Common myeloid progenitor, CD34-positive (primary cell): ENCODE measurements around the gene LMNTD2.
A peak's percentile ranks its signal among the peaks of the same experiment; 100 is the strongest.

Source experiments
- CTCF ChIA-PET: fragments of 350-600 bp; sonication (Branson Sonifier 250); formaldehyde crosslinking; loops from one replicate; lab custom pipeline; 2021; ENCODE audit warnings: antibody characterized with exemption; lab: Charles Lee
- POLR2A ChIA-PET: fragments of 350-600 bp; sonication (Branson Sonifier 250); formaldehyde crosslinking; loops from one replicate; lab custom pipeline; 2021; ENCODE audit warnings: antibody characterized with exemption; lab: Charles Lee
- DNase-seq, 3 donors: peaks; one replicate each; pipeline versions ENCODE4 v3.0.0 to v3.0.0-alpha.2; 2013
- H3K27ac ChIP-seq, 2 experiments: 1 replicate in 1 of 2; 2 replicates in 1 of 2; pipeline ENCODE4 v1.7.0; 2013; ENCODE audit warnings: inconsistent platforms in 2 of 2, low read length in 2 of 2, mild to moderate bottlenecking in 2 of 2, low read depth in 1 of 2, moderate library complexity in 1 of 2; ENCODE audit not compliant: severe bottlenecking in 2 of 2, insufficient read depth in 1 of 2, poor library complexity in 1 of 2
- H3K27me3 ChIP-seq, 5 experiments: replicated peaks in 2 of 5; 1 replicate in 3 of 5; 2 replicates in 2 of 5; pipeline versions ENCODE4 v1.6.1 to v1.7.0; 2013; ENCODE audit warnings: low read length in 4 of 5, mild to moderate bottlenecking in 2 of 5, moderate library complexity in 2 of 5, inconsistent platforms in 1 of 5; ENCODE audit not compliant: insufficient read depth in 5 of 5, control insufficient read depth in 4 of 5
- H3K36me3 ChIP-seq, 4 experiments: 1 replicate in 2 of 4; 2 replicates in 2 of 4; pipeline versions ENCODE4 v1.6.1 to v1.7.0; 2013; ENCODE audit warnings: low read length in 3 of 4, control low read depth in 1 of 4, mild to moderate bottlenecking in 1 of 4; ENCODE audit not compliant: control insufficient read depth in 4 of 4, insufficient read depth in 4 of 4
- H3K4me1 ChIP-seq, 4 experiments: 1 replicate in 3 of 4; 2 replicates in 1 of 4; pipeline versions ENCODE4 v1.6.1 to v1.7.1; 2013; ENCODE audit warnings: low read length in 3 of 4, mild to moderate bottlenecking in 3 of 4, control low read depth in 1 of 4, inconsistent platforms in 1 of 4, moderate library complexity in 1 of 4; ENCODE audit not compliant: control insufficient read depth in 4 of 4, insufficient read depth in 4 of 4; ENCODE audit errors: control extremely low read depth in 1 of 4
- H3K4me3 ChIP-seq, 7 experiments: 1 replicate in 4 of 7; 2 replicates in 3 of 7; pipeline versions ENCODE4 v1.5.1 to v1.7.0; 2013; ENCODE audit warnings: mild to moderate bottlenecking in 7 of 7, low read length in 6 of 7, moderate library complexity in 6 of 7, inconsistent platforms in 2 of 7, low read depth in 2 of 7, control low read depth in 1 of 7; ENCODE audit not compliant: insufficient read depth in 4 of 7, control insufficient read depth in 1 of 7; ENCODE audit errors: extremely low read depth in 1 of 7
- H3K9me3 ChIP-seq, 5 experiments: 1 replicate in 4 of 5; 2 replicates in 1 of 5; pipeline versions ENCODE4 v1.6.1 to v1.7.1; 2013; ENCODE audit warnings: low read length in 4 of 5, mild to moderate bottlenecking in 2 of 5, inconsistent platforms in 1 of 5, low read depth in 1 of 5, moderate library complexity in 1 of 5; ENCODE audit not compliant: control insufficient read depth in 4 of 5, insufficient read depth in 2 of 5; ENCODE audit errors: control extremely low read depth in 1 of 5
- WGBS: methylation state at CpG from one replicate; pipeline ENCODE4 v1.1.5; 2013; ENCODE audit not compliant: insufficient coverage; 5-methylcytosine and 5-hydroxymethylcytosine counted together

The LMNTD2 gene

GRCh38 chr11:578276-579035, 17.9 kb upstream of the LMNTD2 start:
- POLR2A ChIA-PET: no interaction called here
- no peaks in the 10 kb centered on the region for H3K9me3 ChIP-seq
- CTCF ChIA-PET: interaction anchor here (1.8 to 1.9 kb wide), 2 partner anchors 13 to 33 kb away, joined by 4 to 5 read pairs; no protein-coding TSS in a partner anchor
- 91% methylated on average over 19 of the region's 21 CpGs for WGBS
- peaks cover 1 to 21% (median 9%) of the 10 kb centered on the region in 4 experiments for H3K36me3 ChIP-seq
- DNase-seq: no peak
- peaks cover 3 to 31% (median 25%) of the 10 kb centered on the region in 4 experiments for H3K4me1 ChIP-seq
- H3K27me3 ChIP-seq: peaks cover 0 to 18% (median 10%) of the 10 kb centered on the region in 5 experiments
- peak overlapping the region in 2 of 7 experiments; percentile 97 to 99 for H3K4me3 ChIP-seq
- peak overlapping the region in 1 of 2 experiments; percentile 83 for H3K27ac ChIP-seq

- CTCF ChIA-PET: interaction anchor here (0.6 to 1.9 kb wide), 3 partner anchors 14 to 233 kb away, joined by 3 to 5 read pairs (median 4); no protein-coding TSS in a partner anchor
- H3K27me3 ChIP-seq: peaks cover 0 to 22% (median 13%) of the 10 kb centered on the region in 5 experiments
- DNase-seq: no peak
Measured at GRCh38 chr11:577611-577894, 17.0 kb upstream of the LMNTD2 start.

GRCh38 chr11:576811-577610, 16.5 kb upstream of the LMNTD2 start:
- CTCF ChIA-PET: interaction anchor here (0.6 to 1.9 kb wide), 2 partner anchors 14 to 234 kb away, joined by 3 to 4 read pairs; no protein-coding TSS in a partner anchor
- Histone ChIP-seq H3K36me3 (peaks cover 0 to 19% (median 5%) of the 10 kb centered on the region in 4 experiments), H3K27me3 (peaks cover 0 to 22% (median 13%) of the 10 kb centered on the region in 5 experiments), H3K27ac (peak overlapping the region; percentile 83 to 91), H3K9me3 (no peaks in the 10 kb centered on the region), H3K4me1 (peaks cover 3 to 31% (median 25%) of the 10 kb centered on the region in 4 experiments), H3K4me3 (peak overlapping the region; percentile 74 to 99 (median 89))
- POLR2A ChIA-PET: interaction anchor here (1.2 kb wide), 1 partner anchor 39 kb away, joined by 4 read pairs; the partner anchor contains the start of gene IRF7
- no peak for DNase-seq
- WGBS: 7% methylated on average over 35 of the region's 48 CpGs

More at GRCh38 chr11:577611-577894, 17.0 kb upstream of the LMNTD2 start:
- 90% methylated on average over 6 of the region's 6 CpGs for WGBS
- H3K27ac ChIP-seq: peak overlapping the region; percentile 83 to 91
- peaks cover 3 to 31% (median 25%) of the 10 kb centered on the region in 4 experiments for H3K4me1 ChIP-seq
- H3K36me3 ChIP-seq: peaks cover 0 to 19% (median 8%) of the 10 kb centered on the region in 4 experiments
- peak overlapping the region; percentile 74 to 99 (median 89) for H3K4me3 ChIP-seq
- no peaks in the 10 kb centered on the region for H3K9me3 ChIP-seq
- POLR2A ChIA-PET: no interaction called here

GRCh38 chr11:575996-576768, 15.6 kb upstream of the LMNTD2 start, which contains the start of gene PHRF1:
PHRF1 (plus strand) TSS chr11:576470; CDS start chr11:581513, 5,043 bp downstream.
- H3K9me3 ChIP-seq: no peaks in the 10 kb centered on the region
- H3K36me3 ChIP-seq: peaks cover 0 to 11% (median 1%) of the 10 kb centered on the region in 4 experiments
- peak; percentile 94 to 98 (median 97) for DNase-seq
- ChIA-PET CTCF (interaction anchor here (0.7 kb wide), 2 partner anchors 11 to 39 kb away, joined by 3 read pairs; no protein-coding TSS in a partner anchor), POLR2A (interaction anchor here (0.7 to 1.2 kb wide), 2 partner anchors 37 to 40 kb away, joined by 3 to 4 read pairs; partner anchors contain the start of gene IRF7)
- H3K27me3 ChIP-seq: peaks cover 0 to 22% (median 13%) of the 10 kb centered on the region in 5 experiments
- H3K4me1 ChIP-seq: peaks cover 3 to 31% (median 25%) of the 10 kb centered on the region in 4 experiments
- under 1% methylated on average over 70 of the region's 99 CpGs for WGBS
- peak within 1 kb of the TSS; percentile 74 to 99 (median 89) for H3K4me3 ChIP-seq
- peak within 1 kb of the TSS; percentile 89 to 95 for H3K27ac ChIP-seq

GRCh38 chr11:575313-575995, 14.9 kb upstream of the LMNTD2 start:
- H3K36me3 ChIP-seq: peaks cover 0 to 8% (median 1%) of the 10 kb centered on the region in 4 experiments
- H3K4me3 ChIP-seq: peak overlapping the region; percentile 23 to 74 (median 61)
- peak in 2 of 3 donors; percentile 67 to 71 for DNase-seq
- under 1% methylated on average over 52 of the region's 81 CpGs for WGBS
- peaks cover 3 to 31% (median 25%) of the 10 kb centered on the region in 4 experiments for H3K4me1 ChIP-seq
- no peak overlapping the region for H3K27ac ChIP-seq
- CTCF ChIA-PET: interaction anchor here (0.7 kb wide), 2 partner anchors 10 to 39 kb away, joined by 3 read pairs; no protein-coding TSS in a partner anchor
- H3K9me3 ChIP-seq: no peaks in the 10 kb centered on the region
- POLR2A ChIA-PET: interaction anchor here (0.7 to 1.2 kb wide), 3 partner anchors 37 to 150 kb away, joined by 3 to 4 read pairs (median 3); partner anchors contain the start of gene IRF7
- peaks cover 0 to 22% (median 13%) of the 10 kb centered on the region in 5 experiments for H3K27me3 ChIP-seq
